ENCODE measurements around the gene CRK. TPM values are rescaled to one million over a fixed set of nuclear protein-coding genes. Genes with fewer than 3 reads are reported as not detected.

The CRK gene
- total RNA-seq, 2 donors from 2014 or later: 48.3 to 76.0 TPM

DNA sequence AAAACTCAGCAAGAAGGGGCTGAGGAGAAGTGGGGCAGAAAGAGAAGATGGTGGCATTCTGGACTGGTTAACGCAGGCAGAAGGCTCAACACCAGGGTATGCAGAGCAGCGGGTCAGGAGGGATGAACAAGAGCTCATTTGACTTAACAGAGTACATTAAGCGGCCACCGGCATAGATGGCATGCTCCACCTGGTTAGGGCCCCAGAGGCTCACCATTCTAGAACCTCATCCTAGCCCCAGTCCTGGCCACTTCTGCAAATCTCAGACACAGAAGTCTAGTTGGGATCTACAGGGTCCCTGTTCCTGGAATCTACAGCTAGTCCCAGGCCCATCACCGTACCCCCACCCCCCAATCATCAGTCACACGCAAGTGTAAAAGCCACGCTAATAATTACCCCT lies 38.2 kb upstream of the CRK start:
- Histone ChIP-seq H3K4me1 (ENCODE audit: control insufficient read depth in 1 of 2, low read depth in 2 of 2) (peaks cover 45 to 65% of the 10 kb centered on the region in 2 donors), H3K4me3 (no peak overlapping the region), H3K9me3 (no peaks in the 10 kb centered on the region), H3K27me3 (replicated peaks; ENCODE audit: insufficient read depth) (no peaks in the 10 kb centered on the region), H3K36me3 (peaks cover 22% of the 10 kb centered on the region), H3K27ac (peak overlapping the region; percentile 84 to 87)
- no peak for TF ChIP-seq CTCF (IDR thresholded peaks at IDR 0.05)
- DNase-seq (ENCODE audit: low spot score) (no peak), ATAC-seq (ENCODE audit: insufficient number of reproducible peaks, low FRiP score, low read depth) (no peak)

- no peak for ATAC-seq (ENCODE audit: insufficient number of reproducible peaks, low FRiP score, low read depth)
- no peak overlapping the region for H3K4me3 ChIP-seq
Measured at GRCh38 chr17:1493291-1493980, 37.4 kb upstream of the CRK start.

GRCh38 chr17:1492249-1493206 lies 36.5 kb upstream of the CRK start, which contains the start of gene MYO1C:
Gene MYO1C (minus strand): TSS chr17:1492686. CDS start chr17:1492487, 199 bp downstream.
- Histone ChIP-seq H3K27ac (peak within 1 kb of the TSS; percentile 84 to 87), H3K4me3 (peak within 1 kb of the TSS; percentile 72), H3K4me1 (ENCODE audit: control insufficient read depth in 1 of 2, low read depth in 2 of 2) (peaks cover 51 to 77% of the 10 kb centered on the region in 2 donors), H3K27me3 (replicated peaks; ENCODE audit: insufficient read depth) (no peaks in the 10 kb centered on the region), H3K36me3 (peaks cover 17% of the 10 kb centered on the region), H3K9me3 (no peaks in the 10 kb centered on the region)
- ATAC-seq (ENCODE audit: insufficient number of reproducible peaks, low FRiP score, low read depth) (no peak), DNase-seq (ENCODE audit: low spot score) (no peak)
- no peak for TF ChIP-seq CTCF (IDR thresholded peaks at IDR 0.05)

More at GRCh38 chr17:1493291-1493980, 37.4 kb upstream of the CRK start:
- no peak for DNase-seq (ENCODE audit: low spot score)
- Histone ChIP-seq H3K27ac (peak overlapping the region; percentile 84 to 87), H3K4me1 (ENCODE audit: control insufficient read depth in 1 of 2, low read depth in 2 of 2) (peaks cover 50 to 72% of the 10 kb centered on the region in 2 donors), H3K9me3 (no peaks in the 10 kb centered on the region), H3K27me3 (replicated peaks; ENCODE audit: insufficient read depth) (no peaks in the 10 kb centered on the region), H3K36me3 (peaks cover 22% of the 10 kb centered on the region)
- TF ChIP-seq CTCF (IDR thresholded peaks at IDR 0.05): no peak

GRCh38 chr17:1491443-1492248 lies 35.6 kb upstream of the CRK start:
- DNase-seq (ENCODE audit: low spot score) (no peak), ATAC-seq (ENCODE audit: insufficient number of reproducible peaks, low FRiP score, low read depth) (no peak)
- Histone ChIP-seq H3K9me3 (no peaks in the 10 kb centered on the region), H3K27me3 (replicated peaks; ENCODE audit: insufficient read depth) (no peaks in the 10 kb centered on the region), H3K27ac (peak overlapping the region; percentile 92 to 95), H3K4me1 (ENCODE audit: control insufficient read depth in 1 of 2, low read depth in 2 of 2) (peaks cover 56 to 85% of the 10 kb centered on the region in 2 donors), H3K36me3 (peaks cover 8% of the 10 kb centered on the region), H3K4me3 (peak overlapping the region; percentile 90)
- TF ChIP-seq CTCF (IDR thresholded peaks at IDR 0.05): no peak

Measured in thoracic aorta (tissue), 2 donors.